Esophagus squamous epithelium (tissue), 5 donors: ENCODE measurements around the gene FAM13B. TPM values are rescaled to one million over a fixed set of nuclear protein-coding genes. Genes with fewer than 3 reads are reported as not detected.

ENCODE experiments used
- DNase-seq: peaks from one replicate; lab custom pipeline; 2025; lab: John Stamatoyannopoulos, UW
- H3K27ac ChIP-seq, 4 donors: fragments of 200-600 bp; sonication (generic); one replicate each; pipeline ENCODE4 v1.5.1; 2016 to 2019; ENCODE audit warnings: mild to moderate bottlenecking in 1 of 4
- H3K27me3 ChIP-seq, 4 donors: fragments of 200-600 bp; sonication (generic); 1 replicate in 3 of 4; 2 replicates in 1 of 4; pipeline versions ENCODE4 v1.5.1 to v1.6.0; 2017 to 2021; ENCODE audit warnings: antibody characterized with exemption in 1 of 4
- H3K36me3 ChIP-seq, 3 donors: fragments of 200-600 bp; sonication (generic); one replicate each; pipeline ENCODE4 v1.5.1; 2016 to 2019
- H3K4me1 ChIP-seq, 3 donors: fragments of 200-600 bp; sonication (generic); one replicate each; pipeline ENCODE4 v1.5.1; 2017 to 2019
- H3K4me3 ChIP-seq, 4 donors: fragments of 200-600 bp; sonication (generic); 1 replicate in 3 of 4; 2 replicates in 1 of 4; pipeline ENCODE4 v1.5.1; 2016 to 2019; ENCODE audit warnings: mild to moderate bottlenecking in 2 of 4, moderate library complexity in 1 of 4
- H3K9me3 ChIP-seq, 3 donors: fragments of 200-600 bp; sonication (generic); one replicate each; pipeline ENCODE4 v1.5.1; 2016 to 2019
- CTCF ChIP-seq, 6 experiments: fragments of 450-650 bp in 4 of 6; fragments of 200-600 bp in 2 of 6; sonication (generic) in 2 of 6; IDR thresholded peaks; one replicate each; pipeline ENCODE4 v1.5.1; 2016 to 2019; ENCODE audit warnings: antibody characterized with exemption in 6 of 6, mild to moderate bottlenecking in 4 of 6, moderate library complexity in 4 of 6
- POLR2A ChIP-seq, 4 donors: fragments of 450-650 bp; IDR thresholded peaks; one replicate each; pipeline ENCODE4 v1.6.1; 2017; ENCODE audit warnings: antibody characterized with exemption in 4 of 4, mild to moderate bottlenecking in 4 of 4, moderate library complexity in 3 of 4
- WGBS, 2 donors: methylation state at CpG; one replicate each; pipeline ENCODE4 v1.1.5; 2018; 5-methylcytosine and 5-hydroxymethylcytosine counted together
- intact Hi-C: fragments of 100-400 bp; cut with DNase I; formaldehyde crosslinking; loops from one replicate; pipeline ENCODE4 v1.15.0; 2022
- total RNA-seq, 4 donors: library from RNA; depleted of rRNA; stranded (reverse); fragments of >200 nt; gene quantifications; one replicate each; pipeline ENCODE4 v1.1.0, GENCODE V29; 2016
- donor health status: DM: yes; HTN: yes; CAD: no.

Gene FAM13B
- total RNA-seq, 4 donors from 2014 or later: 12.2 to 46.0 (median 13.9) TPM

DNA sequence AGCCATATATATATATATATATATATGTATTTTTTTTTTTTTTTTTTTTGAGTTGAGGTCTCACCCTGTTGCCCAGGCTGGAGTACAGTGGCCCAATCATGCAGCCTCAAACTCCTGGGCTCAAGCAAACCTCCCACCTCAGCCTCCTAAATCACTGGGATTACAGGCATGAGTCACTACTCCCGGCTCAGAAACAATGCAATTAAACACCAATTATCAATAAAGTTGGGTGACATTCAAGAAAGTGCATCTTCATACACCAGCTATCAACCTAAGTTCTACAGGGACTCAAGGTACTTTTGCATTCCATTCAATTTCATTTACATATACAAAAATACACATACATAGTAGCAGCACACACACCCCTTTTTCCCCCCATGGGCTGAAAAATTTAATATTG is 7.6 kb downstream of the FAM13B start:
- Histone ChIP-seq H3K36me3 (peaks cover 0 to 6% (median 0%) of the 10 kb centered on the region in 3 donors), H3K27ac (no peak overlapping the region), H3K4me1 (peaks cover 0 to 78% (median 27%) of the 10 kb centered on the region in 3 donors), H3K27me3 (no peaks in the 10 kb centered on the region), H3K9me3 (no peaks in the 10 kb centered on the region), H3K4me3 (no peak overlapping the region)
- WGBS, 2 donors: 18 to 42% methylated on average over 1 of the region's 1 CpG
- DNase-seq: no peak
- TF ChIP-seq POLR2A (IDR thresholded peaks at IDR 0.05) (no peak), CTCF (IDR thresholded peaks at IDR 0.05) (no peak)
- intact Hi-C loops: no loop called here

- Histone ChIP-seq H3K36me3 (peaks cover 0 to 17% (median 3%) of the 10 kb centered on the region in 3 donors), H3K27ac (no peak overlapping the region), H3K9me3 (no peaks in the 10 kb centered on the region), H3K4me1 (peaks cover 0 to 67% (median 16%) of the 10 kb centered on the region in 3 donors), H3K4me3 (no peak overlapping the region), H3K27me3 (no peaks in the 10 kb centered on the region)
- DNase-seq: no peak
- TF ChIP-seq POLR2A (IDR thresholded peaks at IDR 0.05) (no peak), CTCF (IDR thresholded peaks at IDR 0.05) (no peak)
- intact Hi-C loops: no loop called here
Observed at GRCh38 chr5:138024117-138024516, 8.8 kb downstream of the FAM13B start.

DNA sequence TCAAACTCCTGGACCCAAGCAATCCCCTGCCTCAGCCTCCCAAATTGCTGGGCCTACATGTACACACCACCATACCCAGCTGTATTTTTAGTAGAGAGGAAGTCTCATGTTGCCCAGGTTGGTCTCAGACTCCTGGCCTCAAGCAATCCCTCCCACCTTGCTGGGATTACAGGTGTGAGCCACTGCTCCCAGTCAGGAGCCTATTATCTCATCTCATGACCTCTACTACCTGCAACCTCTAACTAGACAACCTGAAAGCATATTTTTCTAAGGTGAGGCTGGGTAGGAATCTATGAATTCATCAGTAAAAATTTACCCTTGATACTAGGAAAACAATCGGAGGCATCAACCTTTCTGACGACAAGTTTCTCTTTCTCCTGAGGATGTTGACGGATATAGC is 10.0 kb downstream of the FAM13B start:
- peaks cover 0 to 55% (median 15%) of the 10 kb centered on the region in 3 donors for H3K4me1 ChIP-seq
- H3K27me3 ChIP-seq: no peaks in the 10 kb centered on the region
- H3K9me3 ChIP-seq: no peaks in the 10 kb centered on the region
- DNase-seq: no peak
- H3K36me3 ChIP-seq: peaks cover 0 to 29% (median 3%) of the 10 kb centered on the region in 3 donors
- intact Hi-C loops: no loop called here
- no peak overlapping the region for H3K27ac ChIP-seq
- WGBS, 2 donors: 89 to 91% methylated on average over 3 of the region's 3 CpGs
- TF ChIP-seq POLR2A (IDR thresholded peaks at IDR 0.05): no peak
- TF ChIP-seq CTCF (IDR thresholded peaks at IDR 0.05): no peak
- no peak overlapping the region for H3K4me3 ChIP-seq

DNA sequence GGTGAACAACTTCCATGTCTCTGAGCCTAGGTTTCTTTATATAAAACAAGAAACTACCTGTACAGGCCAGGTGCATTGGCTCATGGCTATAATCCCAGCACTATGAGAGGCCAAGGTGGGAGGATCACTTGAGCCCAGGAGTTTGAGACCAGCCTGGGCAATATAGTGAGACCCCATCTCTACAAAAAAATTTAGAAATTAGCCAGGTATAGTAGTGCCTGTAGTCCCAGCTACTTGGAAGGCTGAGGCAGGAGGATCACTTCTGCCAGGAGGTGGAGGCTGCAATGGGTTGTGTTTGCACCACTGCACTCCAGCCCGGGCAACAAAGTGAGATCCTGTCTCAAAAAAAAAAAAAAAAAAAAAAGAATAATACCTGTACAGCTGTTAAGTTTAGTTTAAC is 11.1 kb downstream of the FAM13B start:
- Histone ChIP-seq H3K4me1 (peaks cover 0 to 47% (median 15%) of the 10 kb centered on the region in 3 donors), H3K4me3 (no peak overlapping the region), H3K9me3 (no peaks in the 10 kb centered on the region), H3K36me3 (peaks cover 0 to 41% (median 3%) of the 10 kb centered on the region in 3 donors), H3K27me3 (no peaks in the 10 kb centered on the region), H3K27ac (no peak overlapping the region)
- no peak for DNase-seq
- 0% methylated on average over 1 of the region's 1 CpG for WGBS, 2 donors
- intact Hi-C loops: no loop called here
- TF ChIP-seq POLR2A (IDR thresholded peaks at IDR 0.05) (no peak), CTCF (IDR thresholded peaks at IDR 0.05) (no peak)

- no peak for DNase-seq
- no peak overlapping the region for H3K27ac ChIP-seq
- WGBS, 2 donors: 85% methylated on average over 3 of the region's 3 CpGs
- peaks cover 0 to 30% (median 10%) of the 10 kb centered on the region in 3 donors for H3K4me1 ChIP-seq
- no peak overlapping the region for H3K4me3 ChIP-seq
- no peak for TF ChIP-seq POLR2A (IDR thresholded peaks at IDR 0.05)
- TF ChIP-seq CTCF (IDR thresholded peaks at IDR 0.05): no peak
- no peaks in the 10 kb centered on the region for H3K27me3 ChIP-seq
- H3K9me3 ChIP-seq: no peaks in the 10 kb centered on the region
- intact Hi-C loops: no loop called here
- peaks cover 0 to 62% (median 3%) of the 10 kb centered on the region in 3 donors for H3K36me3 ChIP-seq
Observed at GRCh38 chr5:138018849-138019248, 14.0 kb downstream of the FAM13B start.
